ENCODE measurements around the gene APOOL.

- no peak for TF ChIP-seq GATA2 (IDR thresholded peaks at IDR 0.05; ENCODE audit: low read depth, low read length)
- TF ChIP-seq GATA3 (IDR thresholded peaks at IDR 0.05; ENCODE audit: low read depth, low read length) = no peak
Observed at GRCh38 chrX:85051627-85052026, 48.0 kb downstream of the APOOL start.

Measured in SH-SY5Y (cell line).